ENCODE results near the gene ALDH9A1. TPM values are rescaled to one million over a fixed set of nuclear protein-coding genes. Genes with fewer than 3 reads are reported as not detected.

Gene ALDH9A1
- total and polyA plus RNA-seq, 2 of the 4 experiments (the other 2 are of a cell fraction): 43.5 to 43.7 TPM

DNA sequence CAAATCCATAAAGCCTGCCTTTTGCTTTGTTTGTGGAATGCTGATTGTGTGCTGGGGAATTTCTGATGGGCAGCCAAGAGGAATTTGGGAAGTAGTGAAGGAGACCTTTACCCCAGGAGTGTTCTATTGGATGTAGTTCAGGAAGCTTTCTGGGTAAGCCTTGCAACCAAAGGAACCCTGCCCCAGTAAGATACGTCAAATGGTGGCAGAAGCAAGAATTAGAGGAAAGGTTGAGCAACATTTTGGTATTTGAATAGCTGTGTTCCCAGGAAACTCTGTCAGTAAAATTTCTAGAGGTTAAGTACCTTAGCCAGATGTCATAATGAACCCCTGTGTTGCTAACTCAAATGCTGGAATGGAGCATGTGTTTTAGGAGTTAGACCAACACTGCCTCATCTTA lies 60.9 kb downstream of the ALDH9A1 start:
- peak overlapping the region; percentile 14; the same call in 1 of the 2 replicates for H3K27ac ChIP-seq (ENCODE audit: insufficient read depth, low read length)
- H3K9me3 ChIP-seq (ENCODE audit: control insufficient read depth, insufficient read depth, low read length): no peaks in the 10 kb centered on the region
- intact Hi-C loops (cut with micrococcal nuclease): loop anchor here (10.0 kb wide), 1 partner anchor 187 kb away; the partner anchor contains the start of gene UCK2
- no peak overlapping the region for H4K91ac ChIP-seq (ENCODE audit: insufficient read depth, low read depth, low read length)
- WGBS, 2 experiments (ENCODE audit: extremely low coverage in 2 of 2, insufficient read length in 1 of 2): no CpG with 5 or more reads among the region's 1 CpG
- no peak overlapping the region for H3K4ac ChIP-seq (ENCODE audit: low read depth, low read length)
- dilution Hi-C loops (cut with HindIII; ENCODE audit: low sequenced_read_pairs, unreplicated experiment): no loop called here
- H2BK20ac ChIP-seq (ENCODE audit: low read depth, low read length): no peak overlapping the region
- H3K27me3 ChIP-seq (ENCODE audit: control insufficient read depth, insufficient read depth, low read length): no peaks in the 10 kb centered on the region
- ATAC-seq (ENCODE audit: low read depth) (peak; percentile 67), DNase-seq (peak; percentile 80)
- no peak overlapping the region for H4K8ac ChIP-seq (ENCODE audit: low read depth in 2 of 2, low read length in 2 of 2)
- TF ChIP-seq FOS (IDR thresholded peaks at IDR 0.05; ENCODE audit: low read depth, low read length) (no peak), CEBPB (IDR thresholded peaks at IDR 0.05; ENCODE audit: low read depth, low read length) (peak; percentile 82)
- TF ChIP-seq, protein P1, sequence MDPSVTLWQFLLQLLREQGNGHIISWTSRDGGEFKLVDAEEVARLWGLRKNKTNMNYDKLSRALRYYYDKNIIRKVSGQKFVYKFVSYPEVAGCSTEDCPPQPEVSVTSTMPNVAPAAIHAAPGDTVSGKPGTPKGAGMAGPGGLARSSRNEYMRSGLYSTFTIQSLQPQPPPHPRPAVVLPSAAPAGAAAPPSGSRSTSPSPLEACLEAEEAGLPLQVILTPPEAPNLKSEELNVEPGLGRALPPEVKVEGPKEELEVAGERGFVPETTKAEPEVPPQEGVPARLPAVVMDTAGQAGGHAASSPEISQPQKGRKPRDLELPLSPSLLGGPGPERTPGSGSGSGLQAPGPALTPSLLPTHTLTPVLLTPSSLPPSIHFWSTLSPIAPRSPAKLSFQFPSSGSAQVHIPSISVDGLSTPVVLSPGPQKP (IDR thresholded peaks at IDR 0.05; ENCODE audit: borderline replicate concordance, low read depth, low read length): no peak
- H3K4me1 ChIP-seq (ENCODE audit: control insufficient read depth, insufficient read depth, low read length): peaks cover 12% of the 10 kb centered on the region
- no peak overlapping the region for H4K5ac ChIP-seq (ENCODE audit: low read depth, low read length)
- BruUV-seq (replicated peaks): no TSS peak
- H2AK5ac ChIP-seq (ENCODE audit: low read depth, low read length): no peak overlapping the region
- H2BK15ac ChIP-seq (ENCODE audit: low read depth, low read length): no peak overlapping the region
- H3K4me3 ChIP-seq (ENCODE audit: insufficient read depth, low read depth, low read length): no peak overlapping the region
- H2BK5ac ChIP-seq (ENCODE audit: low read depth, low read length, poor library complexity, severe bottlenecking): no peak overlapping the region
- peaks cover 13% of the 10 kb centered on the region for H3K9me1 ChIP-seq (ENCODE audit: insufficient read depth, low read length)
- in situ Hi-C loops (cut with MboI; ENCODE audit: low sequenced_read_pairs): no loop called here
- H3K4me2 ChIP-seq (ENCODE audit: low read depth, low read length): peak overlapping the region; percentile 57; the same call in 1 of the 2 replicates
- no peak overlapping the region for H3K9ac ChIP-seq (ENCODE audit: low read depth, low read length)
- peaks cover 53% of the 10 kb centered on the region; the same call in 1 of the 2 replicates for H4K20me1 ChIP-seq (ENCODE audit: insufficient read depth, low read length)
- CTCF ChIA-PET: interaction anchor here (0.9 kb wide), 1 partner anchor 40 kb away, joined by 3 read pairs; no protein-coding TSS in a partner anchor
- POLR2A ChIA-PET (ENCODE audit: unreplicated experiment): no interaction called here
- H3K23ac ChIP-seq (ENCODE audit: low read depth, low read length): no peak overlapping the region
- H2BK120ac ChIP-seq (ENCODE audit: low read depth, low read length): no peak overlapping the region
- H3K14ac ChIP-seq (replicated peaks; ENCODE audit: low read depth, low read length): no peak overlapping the region
- peaks cover 35 to 85% of the 10 kb centered on the region in 2 experiments for H3K79me1 ChIP-seq (ENCODE audit: low read depth in 1 of 2, low read length in 2 of 2)
- no peak overlapping the region for H2AFZ ChIP-seq (replicated peaks; ENCODE audit: low read length, poor library complexity)
- H3K56ac ChIP-seq (ENCODE audit: extremely low read depth, insufficient read depth, low read length): no peak overlapping the region
- H2AK9ac ChIP-seq (replicated peaks; ENCODE audit: low read depth, low read length, poor library complexity): no peak overlapping the region
- peaks cover 9% of the 10 kb centered on the region for H3K36me3 ChIP-seq (ENCODE audit: control insufficient read depth, insufficient read depth, low read length)
- H3K18ac ChIP-seq (ENCODE audit: low read depth, low read length): no peak overlapping the region
